Fibroblast of peridontal ligament (primary cell): ENCODE data around the gene NACC1.
A peak's percentile ranks its signal among the peaks of the same experiment; 100 is the strongest.
"Not testable (repeated sequence)": the region's sequence is repeated elsewhere in the genome, so short reads cannot be mapped to it uniquely, and the experiment has no call there.

ENCODE experiments used
- DNase-seq: peaks from one replicate; pipeline ENCODE4 v3.0.0-alpha.2; 2010; ENCODE audit errors: extremely low read depth

NACC1 gene

DNA sequence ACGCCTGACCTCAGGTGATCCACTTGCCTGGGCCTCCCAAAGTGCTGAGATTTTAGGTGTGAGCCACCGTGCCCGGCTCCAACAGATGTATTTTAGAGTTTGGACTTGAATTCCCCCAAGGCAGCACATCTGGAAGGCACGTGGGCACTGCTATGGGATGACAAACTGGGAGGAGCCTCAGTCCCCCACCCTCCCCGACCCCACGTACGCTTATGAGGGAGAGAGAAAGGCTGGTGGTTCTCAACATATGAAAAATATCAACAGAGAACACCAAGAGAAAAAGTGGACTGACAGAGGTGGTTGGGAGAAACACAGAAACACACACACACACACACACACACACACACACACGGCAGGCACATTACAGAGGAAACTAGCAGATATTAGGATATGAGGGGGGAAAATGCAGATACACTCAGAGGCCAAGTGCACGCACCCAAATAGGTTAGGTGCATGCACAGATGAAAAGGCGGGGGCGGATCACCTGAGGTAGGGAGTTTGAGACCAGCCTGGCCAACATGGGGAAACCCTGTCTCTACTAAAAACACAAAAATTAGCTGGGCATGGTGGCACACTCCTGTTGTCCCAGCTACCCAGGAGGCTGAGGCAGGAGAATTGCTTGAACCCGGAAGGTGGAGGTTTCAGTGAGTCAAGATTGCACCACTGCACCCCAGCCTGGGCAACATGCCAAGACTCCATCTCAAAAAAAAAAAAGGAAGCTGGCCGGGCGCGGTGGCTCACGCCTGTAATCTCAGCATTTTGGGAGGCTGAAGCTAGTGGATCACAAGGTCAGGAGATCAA is 28.9 kb downstream of the NACC1 start:
- peak; percentile 61 for DNase-seq

DNA sequence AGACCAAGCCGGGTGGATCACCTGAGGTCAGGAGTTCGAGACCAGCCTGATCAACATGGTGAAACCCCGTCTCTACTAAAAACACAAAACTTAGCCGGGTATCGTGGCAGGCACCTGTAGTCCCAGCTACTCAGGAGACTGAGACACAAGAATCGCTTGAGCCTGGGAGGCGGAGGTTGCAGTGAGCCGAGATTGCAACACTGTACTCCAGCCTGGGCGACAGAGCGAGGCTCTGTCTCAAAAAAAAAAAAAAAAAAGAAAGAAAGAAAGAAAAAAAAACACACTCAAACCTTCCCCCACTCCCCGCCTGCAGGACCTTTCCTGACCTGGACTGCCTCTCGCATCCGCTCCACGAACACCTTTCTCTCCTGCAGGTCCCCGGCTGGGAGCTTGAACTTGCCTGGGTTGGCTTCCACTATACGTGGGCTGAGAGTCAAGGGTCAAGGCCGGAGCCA is 31.1 kb downstream of the NACC1 start:
- DNase-seq = not testable (repeated sequence)

DNA sequence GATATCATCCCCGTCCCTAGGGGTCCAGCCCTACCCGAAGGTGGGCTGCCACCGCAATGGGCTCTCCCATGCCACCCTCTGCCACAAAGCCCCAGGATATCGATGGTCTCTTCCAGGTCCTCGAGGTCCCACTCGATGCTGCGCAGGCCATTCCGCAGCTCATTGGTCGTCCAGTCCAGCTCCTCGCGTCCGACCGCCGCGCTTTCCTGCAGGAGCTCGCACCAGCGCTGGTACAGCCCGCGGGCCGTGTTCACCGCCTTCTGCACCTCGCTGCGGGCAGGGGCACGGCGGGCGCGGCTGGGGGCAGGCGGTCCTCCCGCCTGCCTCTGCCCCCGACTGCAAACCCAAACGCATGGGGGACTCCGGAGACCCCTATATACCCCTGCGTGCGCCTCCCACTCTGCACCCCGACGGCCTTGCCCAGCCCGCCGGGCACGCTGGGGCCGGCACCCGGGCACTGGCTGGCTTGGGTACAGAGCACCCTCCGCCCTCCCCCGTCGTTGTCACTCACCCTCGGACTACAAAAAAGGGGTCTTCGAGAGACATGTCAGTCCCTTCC is 31.6 kb downstream of the NACC1 start:
- no peak for DNase-seq

DNA sequence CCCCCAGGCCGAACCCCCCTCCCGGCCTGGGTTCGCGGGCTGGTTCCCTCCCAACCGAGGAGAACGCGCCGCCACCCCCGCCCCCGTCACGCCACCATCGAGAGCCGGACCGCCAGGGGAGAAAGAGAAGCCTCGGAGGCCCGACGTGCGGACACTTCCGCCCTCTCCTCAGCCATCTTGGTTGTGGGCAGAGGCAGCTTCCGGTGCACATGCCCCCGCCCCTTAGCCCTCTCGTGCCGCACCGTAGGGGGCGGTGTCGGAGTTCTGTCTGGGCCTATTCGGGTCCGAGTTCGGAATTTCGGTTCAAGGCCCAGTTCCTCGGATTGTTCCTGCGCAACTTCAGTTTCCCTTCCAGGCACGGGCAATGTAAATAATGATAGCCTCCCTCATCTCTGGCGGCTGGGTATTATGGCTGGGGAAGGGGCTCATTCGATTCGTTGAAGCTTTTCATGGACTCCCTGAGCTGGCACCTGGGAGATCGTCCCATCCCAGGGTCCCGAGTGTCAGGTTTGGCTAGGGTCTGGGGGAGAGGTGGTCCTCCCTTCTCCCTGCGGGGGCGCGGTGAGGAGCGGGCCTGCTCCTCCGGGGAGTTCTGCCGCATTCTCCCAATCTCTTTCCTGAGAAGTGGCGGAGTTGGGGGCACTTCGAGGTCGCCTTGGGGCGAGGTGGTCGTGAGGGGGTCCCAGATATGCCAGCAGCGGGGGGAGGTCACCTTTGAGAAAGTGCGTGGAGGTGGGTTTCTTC is 32.3 kb downstream of the NACC1 start, which contains the start of the genes IER2 and STX10:
Gene IER2, plus strand, starts transcription at position 225 of the 744 bp plus-strand sequence. CDS start 2,776 bp downstream, outside the sequence.
Gene STX10, minus strand, starts transcription at position 189 of the 744 bp plus-strand sequence. CDS start 202 bp downstream, outside the sequence.
- peak; percentile 95 for DNase-seq

DNA sequence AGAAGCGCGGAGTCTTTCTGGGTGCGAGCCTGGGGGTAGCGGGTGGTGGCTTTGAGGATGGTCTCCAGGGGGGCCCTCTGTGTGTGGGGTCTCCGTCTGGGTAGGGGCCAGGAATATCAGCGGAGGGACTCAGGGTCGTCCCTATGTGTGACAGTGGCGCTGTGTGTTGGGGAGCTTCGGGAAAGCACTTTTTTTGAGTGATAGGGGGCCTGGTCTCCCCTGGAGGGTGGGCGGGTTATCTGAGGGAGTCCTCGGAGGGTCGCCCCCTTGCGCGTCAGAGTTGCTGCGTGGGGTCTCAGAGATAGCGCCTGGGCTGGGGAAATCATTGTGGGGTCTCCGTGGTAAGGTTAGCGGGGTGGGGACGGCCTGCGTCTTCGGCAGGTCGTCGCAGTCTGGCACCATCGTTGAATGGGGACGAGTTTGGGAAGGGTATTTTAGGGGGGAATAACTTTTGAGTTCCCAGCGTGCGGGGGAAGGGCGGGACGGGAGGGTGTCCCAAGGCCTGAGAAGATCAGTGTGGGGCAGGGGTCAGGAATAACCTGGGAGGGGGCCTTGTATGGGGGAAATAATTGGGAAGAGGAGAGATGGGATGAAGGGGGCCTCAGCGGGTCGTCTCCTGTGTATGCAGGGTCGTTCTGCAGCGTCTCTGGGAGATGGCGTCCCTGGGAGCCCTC is 33.0 kb downstream of the NACC1 start:
- DNase-seq = no peak

DNA sequence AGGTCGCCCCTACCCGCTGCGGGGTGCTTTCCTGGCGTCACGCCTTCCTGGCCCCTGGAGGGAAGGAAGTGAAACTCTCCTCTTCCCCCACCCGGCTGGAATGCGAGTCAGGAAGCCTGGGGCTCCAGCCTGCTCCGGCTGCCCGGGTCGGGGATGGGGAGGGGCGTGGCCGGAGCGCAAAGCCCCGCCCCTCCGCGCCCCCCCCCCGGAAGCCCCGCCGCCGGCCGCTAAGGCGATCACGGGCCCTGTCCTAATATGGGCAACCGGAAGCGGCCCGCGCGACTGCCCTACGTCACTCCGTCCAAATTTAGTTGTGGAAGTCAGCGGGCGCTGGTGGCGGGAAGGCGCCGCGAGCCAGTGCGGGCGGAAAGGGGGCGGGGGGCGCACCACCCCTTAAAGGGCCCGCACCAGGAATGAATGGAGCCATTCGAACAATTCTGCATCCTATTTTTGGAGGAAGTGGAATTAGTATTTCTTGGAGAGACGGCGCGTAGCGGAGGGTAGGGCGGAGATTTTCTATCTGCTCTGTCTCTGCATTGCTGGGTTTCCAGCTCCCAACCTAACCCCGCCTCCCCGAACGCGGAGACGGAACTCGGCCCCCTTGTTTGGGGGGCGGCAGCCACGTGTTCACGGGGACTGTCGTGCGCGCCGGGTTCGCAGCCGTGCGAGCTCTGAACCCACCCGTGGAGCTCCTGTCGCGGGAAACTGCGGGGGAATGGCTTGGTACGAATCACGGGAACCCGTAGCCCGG is 33.7 kb downstream of the NACC1 start:
- DNase-seq = peak; percentile 96

DNA sequence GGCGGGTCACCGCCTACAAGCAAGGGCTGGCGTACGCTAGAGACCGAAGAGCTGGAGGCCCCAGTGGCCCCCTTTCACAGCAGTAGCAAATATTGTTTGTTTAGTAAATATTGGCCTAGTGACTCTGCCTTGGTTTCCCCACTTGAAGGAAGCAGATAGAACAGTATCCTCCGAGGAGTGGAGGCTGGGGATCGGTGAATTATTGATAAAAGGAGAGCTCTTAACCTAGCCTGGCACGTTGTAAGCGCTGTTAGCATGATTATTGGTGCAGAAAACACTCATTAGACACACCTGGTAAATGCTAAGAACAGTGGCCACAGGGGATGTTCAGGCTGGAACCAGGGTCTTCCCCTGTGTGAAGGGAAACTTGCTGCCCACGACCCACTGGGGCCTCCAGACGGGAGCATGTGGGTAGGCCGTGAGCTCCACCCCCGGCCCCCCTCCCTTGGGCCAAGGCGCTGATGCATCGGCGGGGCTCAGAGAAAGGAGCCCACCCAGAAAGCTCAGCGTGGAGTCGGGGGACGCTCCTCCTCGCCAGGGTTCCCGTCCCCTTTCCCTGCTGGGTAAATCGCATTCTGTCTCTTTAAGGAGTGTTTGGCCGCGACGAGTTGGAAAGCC is 34.4 kb downstream of the NACC1 start:
- DNase-seq = no peak

DNA sequence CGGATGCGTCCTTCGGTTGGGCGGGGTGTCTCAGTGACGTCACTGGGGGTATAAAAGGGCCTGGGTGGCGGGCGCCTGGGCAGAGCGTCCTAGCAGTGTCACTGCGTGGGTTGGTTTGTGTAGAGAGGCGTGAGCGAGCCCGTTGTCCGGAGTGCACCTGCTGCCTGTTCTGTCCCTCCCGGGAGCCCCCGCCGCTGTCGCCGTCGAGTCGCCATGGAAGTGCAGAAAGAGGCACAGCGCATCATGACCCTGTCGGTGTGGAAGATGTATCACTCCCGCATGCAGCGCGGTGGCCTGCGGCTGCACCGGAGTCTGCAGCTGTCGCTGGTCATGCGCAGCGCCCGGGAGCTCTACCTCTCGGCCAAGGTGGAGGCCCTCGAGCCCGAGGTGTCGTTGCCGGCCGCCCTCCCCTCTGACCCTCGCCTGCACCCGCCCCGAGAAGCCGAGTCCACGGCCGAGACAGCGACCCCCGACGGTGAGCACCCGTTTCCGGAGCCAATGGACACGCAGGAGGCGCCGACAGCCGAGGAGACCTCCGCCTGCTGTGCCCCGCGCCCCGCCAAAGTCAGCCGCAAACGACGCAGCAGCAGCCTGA is 35.0 kb downstream of the NACC1 start:
- DNase-seq = peak; percentile 94

DNA sequence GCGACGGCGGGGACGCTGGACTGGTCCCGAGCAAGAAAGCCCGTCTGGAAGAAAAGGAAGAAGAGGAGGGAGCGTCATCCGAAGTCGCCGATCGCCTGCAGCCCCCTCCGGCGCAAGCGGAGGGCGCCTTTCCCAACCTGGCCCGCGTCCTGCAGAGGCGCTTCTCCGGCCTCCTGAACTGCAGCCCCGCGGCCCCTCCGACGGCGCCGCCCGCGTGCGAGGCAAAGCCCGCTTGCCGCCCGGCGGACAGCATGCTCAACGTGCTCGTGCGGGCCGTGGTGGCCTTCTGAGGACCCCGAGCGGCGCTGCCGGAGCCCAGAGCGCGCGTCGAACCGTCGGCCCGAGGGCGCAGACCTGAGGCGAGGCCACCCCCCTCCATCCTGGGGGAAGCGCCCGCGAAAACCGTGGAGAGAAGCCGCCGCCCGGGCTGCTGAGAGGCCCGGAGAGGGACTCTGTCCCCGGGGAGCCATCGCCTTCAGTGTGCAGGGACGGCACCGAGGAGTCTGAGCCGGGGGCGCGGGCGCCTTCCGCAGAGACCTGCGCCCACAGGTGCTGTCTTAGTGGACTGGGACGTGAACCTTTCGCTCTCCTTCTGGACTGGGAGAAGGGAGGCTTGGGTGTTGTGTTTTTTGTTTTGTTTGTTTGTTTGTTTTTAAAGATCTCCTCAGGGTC is 35.6 kb downstream of the NACC1 start:
- no peak for DNase-seq

DNA sequence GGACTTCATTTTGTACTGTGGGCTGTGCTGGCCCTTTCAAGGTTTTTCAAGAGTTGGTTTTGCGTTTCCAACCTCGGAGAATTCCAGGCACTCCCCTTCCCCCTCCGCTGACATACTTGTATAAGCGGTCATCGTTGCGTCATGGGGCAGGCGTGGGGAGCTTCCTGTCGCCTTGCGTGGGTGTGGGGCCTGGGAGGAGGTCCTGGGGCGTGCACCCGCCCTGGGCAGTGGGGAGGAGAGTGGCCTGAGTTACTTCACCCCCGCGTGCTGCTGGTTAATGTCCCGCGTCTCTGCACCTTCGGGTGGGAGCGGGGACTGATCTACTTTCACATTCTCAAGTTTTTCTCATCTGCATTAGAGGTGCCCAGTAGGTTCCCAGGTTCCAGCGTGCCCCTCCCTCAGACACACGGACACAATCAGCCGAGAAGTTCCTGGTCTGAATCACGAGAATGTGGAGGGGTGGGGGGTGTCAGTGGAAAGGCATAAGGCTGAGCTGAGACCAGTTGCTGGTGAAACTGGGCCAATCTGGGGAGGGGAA is 36.2 kb downstream of the NACC1 start:
- peak; percentile 92 for DNase-seq

DNA sequence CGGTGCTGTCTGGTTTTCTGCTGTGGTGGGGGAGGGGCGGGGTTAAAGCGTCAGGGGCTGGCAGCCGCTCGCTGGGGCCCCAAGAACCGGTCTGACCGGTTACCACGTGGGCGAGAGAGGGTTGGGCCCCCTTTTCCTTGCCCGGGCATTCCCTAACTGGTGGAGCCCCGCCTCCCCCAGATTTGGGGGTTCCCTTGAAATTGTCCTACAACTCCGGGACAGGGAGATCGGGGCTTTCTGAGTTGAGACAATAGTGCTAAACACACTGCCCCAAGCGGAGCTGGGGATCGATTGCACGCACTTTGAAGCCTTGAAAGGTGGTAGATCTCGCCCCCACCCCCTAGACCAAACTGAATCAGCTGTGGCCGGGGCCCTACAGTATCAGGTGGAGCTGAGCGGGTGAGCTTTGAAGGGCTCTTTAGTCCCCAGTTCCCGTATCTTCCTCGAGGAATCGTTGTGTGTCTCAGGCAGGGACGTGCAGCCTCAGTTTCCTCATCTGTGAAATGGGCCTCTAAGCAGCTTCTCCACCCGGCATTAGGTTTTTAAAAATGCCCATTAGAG is 36.9 kb downstream of the NACC1 start:
- peak; percentile 62 for DNase-seq

DNA sequence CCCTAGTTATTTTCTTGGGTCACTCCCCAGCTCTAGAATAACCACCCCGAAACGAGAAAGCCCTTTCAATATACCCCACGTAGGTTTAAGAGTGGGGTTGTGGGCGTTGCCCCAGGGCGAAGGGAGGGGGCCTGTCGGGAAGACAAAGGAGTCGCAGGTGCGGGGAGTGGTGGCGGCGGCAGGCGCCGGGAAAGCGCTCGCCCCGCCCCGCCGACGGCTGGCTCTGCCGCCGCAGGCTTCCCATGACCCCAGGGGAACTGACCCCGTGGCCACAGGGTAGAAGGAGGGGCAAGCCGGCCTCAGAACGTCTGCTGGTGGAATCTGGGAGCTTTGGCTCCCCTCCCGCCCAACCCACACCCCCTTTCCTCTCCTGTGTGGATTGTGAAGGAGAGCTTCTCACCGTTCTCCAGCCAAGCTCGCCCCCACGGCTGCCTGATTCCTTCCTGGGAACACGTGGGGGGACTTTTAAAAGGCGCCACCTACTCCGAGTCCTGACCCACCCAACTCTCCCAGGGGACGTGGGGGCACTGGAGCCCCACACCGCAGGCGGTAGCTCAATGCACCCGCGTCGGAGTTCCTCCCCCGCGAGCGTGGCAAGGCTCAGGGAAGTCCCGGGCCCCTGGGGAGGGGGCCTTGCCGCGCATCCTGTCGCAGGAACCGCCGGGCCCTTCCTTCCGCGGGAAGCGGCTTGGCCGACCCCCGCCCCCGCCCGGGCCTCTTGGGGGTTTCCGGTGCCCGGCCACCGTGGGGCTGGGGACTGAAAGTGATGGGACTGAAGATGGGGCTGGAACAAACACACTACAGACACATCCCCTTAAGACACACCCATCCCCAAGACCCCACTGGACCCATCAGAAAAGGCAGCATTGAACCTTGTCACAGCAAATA is 37.7 kb downstream of the NACC1 start:
- peak; percentile 74 for DNase-seq

DNA sequence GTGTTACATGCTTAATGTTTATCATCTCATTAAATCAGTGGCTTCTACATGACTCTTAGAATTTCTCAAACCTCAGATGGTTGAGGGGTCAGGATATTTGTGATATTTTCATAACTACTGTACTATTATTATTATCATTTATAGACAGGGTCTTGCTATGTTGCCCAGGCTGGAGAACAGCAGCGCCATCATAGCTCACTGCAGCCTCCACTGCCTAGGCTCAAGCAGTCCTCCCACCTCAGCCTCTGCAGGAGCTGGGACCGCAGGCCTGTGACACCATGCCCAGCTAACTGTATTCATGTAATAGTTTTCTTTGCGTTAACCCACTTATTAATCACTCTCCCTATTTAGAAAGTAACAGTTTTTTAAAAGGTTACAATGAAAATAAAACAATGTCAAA is 41.6 kb downstream of the NACC1 start:
- DNase-seq = no peak

DNA sequence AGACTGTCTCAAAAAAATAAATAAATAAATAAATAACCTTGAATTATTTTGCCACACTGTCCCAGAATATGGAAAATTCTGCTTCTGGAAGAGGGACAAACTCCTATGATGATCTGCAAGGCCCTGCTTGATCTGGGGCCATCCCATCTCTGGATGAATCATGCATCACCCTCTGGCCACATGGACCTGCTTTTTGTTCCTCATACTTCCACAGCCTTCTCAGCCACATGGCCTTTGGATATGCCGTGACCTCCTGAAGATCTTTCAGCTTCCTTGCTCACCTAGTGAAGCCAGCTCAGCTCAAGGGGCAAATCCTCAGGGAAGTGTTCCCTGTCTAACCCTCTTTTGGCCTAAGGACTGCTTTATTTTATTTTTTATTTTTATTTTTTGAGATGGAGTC is 42.5 kb downstream of the NACC1 start:
- DNase-seq = peak; percentile 57

DNA sequence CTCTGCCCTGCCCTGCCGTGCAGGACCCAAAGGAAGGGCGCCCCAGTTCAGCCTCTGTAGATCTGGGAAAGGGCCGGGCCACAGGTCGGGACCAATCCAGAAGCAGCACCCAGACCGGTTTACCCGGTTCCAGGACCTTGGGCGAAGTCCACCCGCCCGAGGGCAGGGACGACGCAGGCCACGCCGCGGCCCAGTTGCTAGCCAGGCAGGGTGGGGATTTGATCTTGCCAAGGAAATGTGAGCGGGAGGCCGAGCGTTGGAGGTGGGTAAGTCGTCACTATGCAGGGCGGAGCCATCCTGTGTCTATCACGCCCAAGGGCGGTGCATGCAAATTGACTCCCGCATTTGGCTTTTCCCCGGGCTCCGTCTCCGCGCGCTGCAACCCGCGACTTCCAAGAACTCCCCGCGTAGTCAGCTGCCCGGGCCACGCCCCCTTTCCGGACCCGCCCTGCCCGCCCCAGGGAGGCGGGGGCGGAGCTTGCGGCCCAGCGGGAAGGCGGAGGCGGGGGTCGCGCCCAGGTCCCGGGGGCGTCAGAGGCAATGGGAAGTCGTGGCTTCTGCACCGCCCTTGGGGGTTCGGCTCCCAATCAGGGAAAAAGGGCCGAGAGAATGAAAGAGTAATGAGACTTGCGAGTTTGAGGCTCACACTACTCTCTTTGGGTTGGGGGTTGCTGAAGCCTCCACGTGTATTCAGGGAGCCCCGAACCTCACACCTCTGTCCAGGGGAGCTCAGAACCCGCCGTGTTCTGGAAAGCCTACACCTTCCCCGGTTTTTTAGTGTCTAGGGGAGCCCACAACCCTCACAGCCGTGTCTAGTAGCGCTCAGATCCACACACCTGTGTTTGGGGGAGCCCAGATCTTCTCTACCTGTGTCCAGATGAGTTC is 44.9 kb downstream of the NACC1 start:
- DNase-seq = peak; percentile 98

DNA sequence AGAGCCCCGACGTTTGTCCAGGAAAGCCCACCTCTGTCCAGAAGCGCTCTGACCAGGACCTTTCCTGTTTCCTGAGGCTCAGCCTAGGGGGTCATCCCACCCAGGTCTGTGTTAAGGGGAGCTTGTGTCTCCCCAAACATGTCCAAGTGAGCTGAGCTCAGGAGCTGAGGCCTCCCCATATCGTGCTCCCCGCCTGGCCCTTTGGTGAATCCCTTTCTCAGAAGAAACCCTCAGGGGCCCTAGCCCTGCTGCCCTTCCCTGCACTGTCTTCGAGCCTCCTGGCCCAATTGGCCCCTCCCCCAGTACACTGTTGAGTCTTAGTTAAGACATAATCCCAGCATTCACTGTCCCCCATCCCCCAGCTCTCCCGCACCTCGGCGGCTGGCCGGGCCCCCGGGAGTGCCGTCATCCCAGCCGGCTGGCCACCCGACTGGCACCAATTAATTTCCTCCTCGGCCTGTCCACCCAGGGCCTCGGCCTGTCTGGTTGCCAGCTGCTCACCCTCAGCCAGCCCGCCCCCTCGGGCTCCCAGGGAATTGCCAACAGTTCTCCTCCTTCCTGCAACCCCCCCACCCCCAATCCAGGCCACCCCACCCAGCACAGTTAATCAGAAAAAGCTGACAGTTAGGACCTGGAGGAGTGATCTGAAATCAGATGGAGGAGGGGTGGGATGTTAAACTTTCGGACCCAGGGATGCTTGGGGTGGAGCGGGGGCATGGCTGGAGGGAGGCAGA is 45.7 kb downstream of the NACC1 start:
- peak; percentile 72 for DNase-seq
